ENCODE measurements around the gene SPEG. TPM values are rescaled to one million over a fixed set of nuclear protein-coding genes. Genes with fewer than 3 reads are reported as not detected.

Gene SPEG
- total and polyA plus RNA-seq, 2 of the 13 experiments (the other 11 are each of a cell fraction or from before 2014, with no cell fraction given), result 0.18 to 0.24 TPM

GRCh38 chr2:219509780-219510511 is 75.3 kb downstream of the SPEG start (continued):
- TF ChIP-seq ETS1 (CRISPR knock-in tag; IDR thresholded peaks at IDR 0.05) (no peak), SOX6 (IDR thresholded peaks at IDR 0.05) (no peak), SOX6 (CRISPR knock-in tag; IDR thresholded peaks at IDR 0.05) (0 out of 2 replicates have a peak, but pooled peaks have one; percentile 23), TMF1 (CRISPR knock-in tag; IDR thresholded peaks at IDR 0.05; ENCODE audit: low read depth) (no peak), ARNT2 (CRISPR knock-in tag; IDR thresholded peaks at IDR 0.05; ENCODE audit: low read depth) (no peak; the same call in 1 of the 2 replicates), ATF4 (CRISPR knock-in tag; IDR thresholded peaks at IDR 0.05) (no peak), ZFAT (CRISPR knock-in tag; conservative IDR thresholded peaks at IDR 0.05) (no peak), POLR2A (IDR thresholded peaks at IDR 0.05; ENCODE audit: insufficient read depth in 1 of 2, low read depth in 2 of 2, low read length in 2 of 2) (0 out of 4 replicates have a peak, but pooled peaks have one; percentile 3 to 45), NFE2 (CRISPR knock-in tag; IDR thresholded peaks at IDR 0.05) (no peak)
- TF ChIP-seq, protein P1, sequence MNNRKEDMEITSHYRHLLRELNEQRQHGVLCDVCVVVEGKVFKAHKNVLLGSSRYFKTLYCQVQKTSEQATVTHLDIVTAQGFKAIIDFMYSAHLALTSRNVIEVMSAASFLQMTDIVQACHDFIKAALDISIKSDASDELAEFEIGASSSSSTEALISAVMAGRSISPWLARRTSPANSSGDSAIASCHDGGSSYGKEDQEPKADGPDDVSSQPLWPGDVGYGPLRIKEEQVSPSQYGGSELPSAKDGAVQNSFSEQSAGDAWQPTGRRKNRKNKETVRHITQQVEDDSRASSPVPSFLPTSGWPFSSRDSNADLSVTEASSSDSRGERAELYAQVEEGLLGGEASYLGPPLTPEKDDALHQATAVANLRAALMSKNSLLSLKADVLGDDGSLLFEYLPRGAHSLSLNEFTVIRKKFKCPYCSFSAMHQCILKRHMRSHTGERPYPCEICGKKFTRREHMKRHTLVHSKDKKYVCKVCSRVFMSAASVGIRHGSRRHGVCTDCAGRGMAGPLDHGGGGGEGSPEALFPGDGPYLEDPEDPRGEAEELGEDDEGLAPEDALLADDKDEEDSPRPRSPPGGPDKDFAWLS (CRISPR knock-in tag; IDR thresholded peaks at IDR 0.05; ENCODE audit: borderline replicate concordance), result no peak
- TF ChIP-seq, protein P2, sequence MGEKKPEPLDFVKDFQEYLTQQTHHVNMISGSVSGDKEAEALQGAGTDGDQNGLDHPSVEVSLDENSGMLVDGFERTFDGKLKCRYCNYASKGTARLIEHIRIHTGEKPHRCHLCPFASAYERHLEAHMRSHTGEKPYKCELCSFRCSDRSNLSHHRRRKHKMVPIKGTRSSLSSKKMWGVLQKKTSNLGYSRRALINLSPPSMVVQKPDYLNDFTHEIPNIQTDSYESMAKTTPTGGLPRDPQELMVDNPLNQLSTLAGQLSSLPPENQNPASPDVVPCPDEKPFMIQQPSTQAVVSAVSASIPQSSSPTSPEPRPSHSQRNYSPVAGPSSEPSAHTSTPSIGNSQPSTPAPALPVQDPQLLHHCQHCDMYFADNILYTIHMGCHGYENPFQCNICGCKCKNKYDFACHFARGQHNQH (CRISPR knock-in tag; IDR thresholded peaks at IDR 0.05), result peak; percentile 25; the same call in 1 of the 2 replicates
- TF ChIP-seq, protein P3, sequence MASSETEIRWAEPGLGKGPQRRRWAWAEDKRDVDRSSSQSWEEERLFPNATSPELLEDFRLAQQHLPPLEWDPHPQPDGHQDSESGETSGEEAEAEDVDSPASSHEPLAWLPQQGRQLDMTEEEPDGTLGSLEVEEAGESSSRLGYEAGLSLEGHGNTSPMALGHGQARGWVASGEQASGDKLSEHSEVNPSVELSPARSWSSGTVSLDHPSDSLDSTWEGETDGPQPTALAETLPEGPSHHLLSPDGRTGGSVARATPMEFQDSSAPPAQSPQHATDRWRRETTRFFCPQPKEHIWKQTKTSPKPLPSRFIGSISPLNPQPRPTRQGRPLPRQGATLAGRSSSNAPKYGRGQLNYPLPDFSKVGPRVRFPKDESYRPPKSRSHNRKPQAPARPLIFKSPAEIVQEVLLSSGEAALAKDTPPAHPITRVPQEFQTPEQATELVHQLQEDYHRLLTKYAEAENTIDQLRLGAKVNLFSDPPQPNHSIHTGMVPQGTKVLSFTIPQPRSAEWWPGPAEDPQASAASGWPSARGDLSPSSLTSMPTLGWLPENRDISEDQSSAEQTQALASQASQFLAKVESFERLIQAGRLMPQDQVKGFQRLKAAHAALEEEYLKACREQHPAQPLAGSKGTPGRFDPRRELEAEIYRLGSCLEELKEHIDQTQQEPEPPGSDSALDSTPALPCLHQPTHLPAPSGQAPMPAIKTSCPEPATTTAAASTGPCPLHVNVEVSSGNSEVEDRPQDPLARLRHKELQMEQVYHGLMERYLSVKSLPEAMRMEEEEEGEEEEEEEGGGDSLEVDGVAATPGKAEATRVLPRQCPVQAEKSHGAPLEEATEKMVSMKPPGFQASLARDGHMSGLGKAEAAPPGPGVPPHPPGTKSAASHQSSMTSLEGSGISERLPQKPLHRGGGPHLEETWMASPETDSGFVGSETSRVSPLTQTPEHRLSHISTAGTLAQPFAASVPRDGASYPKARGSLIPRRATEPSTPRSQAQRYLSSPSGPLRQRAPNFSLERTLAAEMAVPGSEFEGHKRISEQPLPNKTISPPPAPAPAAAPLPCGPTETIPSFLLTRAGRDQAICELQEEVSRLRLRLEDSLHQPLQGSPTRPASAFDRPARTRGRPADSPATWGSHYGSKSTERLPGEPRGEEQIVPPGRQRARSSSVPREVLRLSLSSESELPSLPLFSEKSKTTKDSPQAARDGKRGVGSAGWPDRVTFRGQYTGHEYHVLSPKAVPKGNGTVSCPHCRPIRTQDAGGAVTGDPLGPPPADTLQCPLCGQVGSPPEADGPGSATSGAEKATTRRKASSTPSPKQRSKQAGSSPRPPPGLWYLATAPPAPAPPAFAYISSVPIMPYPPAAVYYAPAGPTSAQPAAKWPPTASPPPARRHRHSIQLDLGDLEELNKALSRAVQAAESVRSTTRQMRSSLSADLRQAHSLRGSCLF (CRISPR knock-in tag; IDR thresholded peaks at IDR 0.05; ENCODE audit: borderline replicate concordance), result no peak
- TF ChIP-seq, protein P4, sequence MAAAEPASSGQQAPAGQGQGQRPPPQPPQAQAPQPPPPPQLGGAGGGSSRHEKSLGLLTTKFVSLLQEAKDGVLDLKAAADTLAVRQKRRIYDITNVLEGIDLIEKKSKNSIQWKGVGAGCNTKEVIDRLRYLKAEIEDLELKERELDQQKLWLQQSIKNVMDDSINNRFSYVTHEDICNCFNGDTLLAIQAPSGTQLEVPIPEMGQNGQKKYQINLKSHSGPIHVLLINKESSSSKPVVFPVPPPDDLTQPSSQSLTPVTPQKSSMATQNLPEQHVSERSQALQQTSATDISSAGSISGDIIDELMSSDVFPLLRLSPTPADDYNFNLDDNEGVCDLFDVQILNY (CRISPR knock-in tag; conservative IDR thresholded peaks at IDR 0.05), result no peak
- TF ChIP-seq, protein P5, sequence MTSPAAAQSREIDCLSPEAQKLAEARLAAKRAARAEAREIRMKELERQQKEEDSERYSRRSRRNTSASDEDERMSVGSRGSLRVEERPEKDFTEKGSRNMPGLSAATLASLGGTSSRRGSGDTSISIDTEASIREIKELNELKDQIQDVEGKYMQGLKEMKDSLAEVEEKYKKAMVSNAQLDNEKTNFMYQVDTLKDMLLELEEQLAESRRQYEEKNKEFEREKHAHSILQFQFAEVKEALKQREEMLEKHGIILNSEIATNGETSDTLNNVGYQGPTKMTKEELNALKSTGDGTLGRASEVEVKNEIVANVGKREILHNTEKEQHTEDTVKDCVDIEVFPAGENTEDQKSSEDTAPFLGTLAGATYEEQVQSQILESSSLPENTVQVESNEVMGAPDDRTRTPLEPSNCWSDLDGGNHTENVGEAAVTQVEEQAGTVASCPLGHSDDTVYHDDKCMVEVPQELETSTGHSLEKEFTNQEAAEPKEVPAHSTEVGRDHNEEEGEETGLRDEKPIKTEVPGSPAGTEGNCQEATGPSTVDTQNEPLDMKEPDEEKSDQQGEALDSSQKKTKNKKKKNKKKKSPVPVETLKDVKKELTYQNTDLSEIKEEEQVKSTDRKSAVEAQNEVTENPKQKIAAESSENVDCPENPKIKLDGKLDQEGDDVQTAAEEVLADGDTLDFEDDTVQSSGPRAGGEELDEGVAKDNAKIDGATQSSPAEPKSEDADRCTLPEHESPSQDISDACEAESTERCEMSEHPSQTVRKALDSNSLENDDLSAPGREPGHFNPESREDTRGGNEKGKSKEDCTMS (CRISPR knock-in tag; conservative IDR thresholded peaks at IDR 0.05), result no peak
